A375 (cell line): ENCODE data around the gene STK11IP. TPM values are rescaled to one million over a fixed set of nuclear protein-coding genes. Genes with fewer than 3 reads are reported as not detected.

Source experiments
- small RNA-seq: library from RNA; depleted of rRNA; stranded (forward); fragments of <200 nt; gene quantifications from one replicate; pipeline ENCODE3, GENCODE V24; 2014
- total RNA-seq: library from RNA; depleted of rRNA; stranded (reverse); fragments of >200 nt; shearing (Covaris generic); gene quantifications from 2 replicates; pipeline ENCODE4 v1.2.3, GENCODE V29; 2014; rRNA removed

The STK11IP gene, protein sequence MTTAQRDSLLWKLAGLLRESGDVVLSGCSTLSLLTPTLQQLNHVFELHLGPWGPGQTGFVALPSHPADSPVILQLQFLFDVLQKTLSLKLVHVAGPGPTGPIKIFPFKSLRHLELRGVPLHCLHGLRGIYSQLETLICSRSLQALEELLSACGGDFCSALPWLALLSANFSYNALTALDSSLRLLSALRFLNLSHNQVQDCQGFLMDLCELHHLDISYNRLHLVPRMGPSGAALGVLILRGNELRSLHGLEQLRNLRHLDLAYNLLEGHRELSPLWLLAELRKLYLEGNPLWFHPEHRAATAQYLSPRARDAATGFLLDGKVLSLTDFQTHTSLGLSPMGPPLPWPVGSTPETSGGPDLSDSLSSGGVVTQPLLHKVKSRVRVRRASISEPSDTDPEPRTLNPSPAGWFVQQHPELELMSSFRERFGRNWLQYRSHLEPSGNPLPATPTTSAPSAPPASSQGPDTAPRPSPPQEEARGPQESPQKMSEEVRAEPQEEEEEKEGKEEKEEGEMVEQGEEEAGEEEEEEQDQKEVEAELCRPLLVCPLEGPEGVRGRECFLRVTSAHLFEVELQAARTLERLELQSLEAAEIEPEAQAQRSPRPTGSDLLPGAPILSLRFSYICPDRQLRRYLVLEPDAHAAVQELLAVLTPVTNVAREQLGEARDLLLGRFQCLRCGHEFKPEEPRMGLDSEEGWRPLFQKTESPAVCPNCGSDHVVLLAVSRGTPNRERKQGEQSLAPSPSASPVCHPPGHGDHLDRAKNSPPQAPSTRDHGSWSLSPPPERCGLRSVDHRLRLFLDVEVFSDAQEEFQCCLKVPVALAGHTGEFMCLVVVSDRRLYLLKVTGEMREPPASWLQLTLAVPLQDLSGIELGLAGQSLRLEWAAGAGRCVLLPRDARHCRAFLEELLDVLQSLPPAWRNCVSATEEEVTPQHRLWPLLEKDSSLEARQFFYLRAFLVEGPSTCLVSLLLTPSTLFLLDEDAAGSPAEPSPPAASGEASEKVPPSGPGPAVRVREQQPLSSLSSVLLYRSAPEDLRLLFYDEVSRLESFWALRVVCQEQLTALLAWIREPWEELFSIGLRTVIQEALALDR
- 26.5 and 31.3 TPM in 2 replicates for total RNA-seq

DNA sequence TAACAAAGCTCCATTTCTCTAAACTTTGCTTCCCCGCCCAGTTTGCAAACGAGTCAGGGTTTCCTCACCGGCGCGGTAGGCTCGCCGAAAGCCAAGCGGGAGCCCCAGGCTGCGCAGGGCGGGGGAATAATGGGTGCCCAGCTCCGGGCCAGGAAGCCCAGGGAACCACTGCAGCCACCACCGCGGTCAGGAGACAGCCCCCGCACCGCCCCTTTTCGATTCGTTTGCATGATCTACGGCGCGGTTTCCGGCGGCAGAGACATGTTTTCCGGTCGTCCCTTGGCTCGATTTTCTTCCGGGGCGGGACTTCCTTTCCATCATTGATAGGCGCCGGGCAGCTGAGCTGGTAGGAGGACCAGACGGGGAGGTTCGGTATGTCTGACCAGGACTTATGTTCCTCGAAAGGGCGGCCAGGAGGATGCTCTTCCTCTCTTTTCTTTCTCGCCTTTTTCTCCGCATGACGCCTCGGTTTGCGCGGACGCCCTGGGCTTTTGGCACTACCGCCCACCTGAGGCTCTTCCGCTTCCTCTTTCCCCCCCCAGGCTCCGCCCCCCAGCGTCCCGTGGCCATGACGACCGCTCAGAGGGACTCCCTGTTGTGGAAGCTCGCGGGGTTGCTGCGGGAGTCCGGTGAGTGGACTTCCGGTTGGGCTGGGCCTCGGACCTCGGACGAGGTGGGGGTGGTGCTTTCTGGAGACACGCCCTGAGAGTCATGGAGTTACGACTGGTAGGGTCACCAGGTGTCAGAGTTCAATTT lies at the start of gene STK11IP:
Gene STK11IP, plus strand, starts transcription at position 306 of the 756 bp plus-strand sequence. Its CDS starts 263 bp downstream, at position 569.

DNA sequence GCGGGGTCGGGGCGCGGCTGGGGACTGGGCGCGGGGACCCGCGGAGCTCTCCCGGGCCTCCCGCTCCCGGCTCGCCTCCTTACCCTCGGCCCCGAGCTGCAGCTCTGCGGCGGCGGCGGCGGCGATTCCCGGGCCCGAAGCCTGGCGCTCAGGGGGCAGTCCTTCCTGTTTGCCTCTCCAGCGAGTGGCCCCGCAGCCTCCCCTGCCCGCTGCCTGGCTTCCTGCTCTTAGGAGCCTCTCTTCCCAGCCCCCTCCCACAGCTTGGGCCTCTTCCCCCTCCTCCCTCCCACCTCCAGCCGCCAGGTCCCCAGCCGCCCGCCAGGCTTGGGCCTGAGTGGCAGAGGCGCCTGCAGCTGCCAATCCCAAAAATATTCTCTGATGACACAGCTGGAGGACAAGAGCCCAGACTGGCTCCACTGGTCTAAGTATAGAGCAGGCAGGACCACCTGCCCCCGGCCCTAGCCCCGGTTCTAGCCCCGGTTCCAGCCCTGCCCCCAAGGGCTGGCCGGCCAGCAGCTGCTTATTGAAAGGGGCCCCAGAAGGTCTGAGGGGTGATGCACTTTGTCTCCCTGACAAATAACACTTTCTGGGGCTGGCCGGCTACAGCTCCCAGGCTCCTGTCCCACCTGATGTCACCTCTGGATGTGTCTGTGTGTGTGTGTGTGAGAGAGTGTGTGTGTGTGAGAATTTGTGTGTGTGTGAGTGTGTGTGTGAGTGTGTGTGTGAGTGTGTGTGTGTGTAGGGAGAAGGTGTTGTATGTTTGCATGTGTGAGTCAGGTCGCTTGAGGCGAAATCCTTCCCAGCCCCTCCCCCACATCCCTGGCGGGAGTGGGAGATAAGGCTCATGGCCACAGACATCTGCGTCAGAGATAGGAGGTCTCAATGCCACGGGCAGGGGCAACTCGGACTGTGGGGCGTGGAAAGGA lies 26.1 kb upstream of the STK11IP start, which contains the start of gene OBSL1:
Gene OBSL1, minus strand, starts transcription at position 229 of the 926 bp plus-strand sequence. CDS start 307 bp downstream, outside the sequence.

DNA sequence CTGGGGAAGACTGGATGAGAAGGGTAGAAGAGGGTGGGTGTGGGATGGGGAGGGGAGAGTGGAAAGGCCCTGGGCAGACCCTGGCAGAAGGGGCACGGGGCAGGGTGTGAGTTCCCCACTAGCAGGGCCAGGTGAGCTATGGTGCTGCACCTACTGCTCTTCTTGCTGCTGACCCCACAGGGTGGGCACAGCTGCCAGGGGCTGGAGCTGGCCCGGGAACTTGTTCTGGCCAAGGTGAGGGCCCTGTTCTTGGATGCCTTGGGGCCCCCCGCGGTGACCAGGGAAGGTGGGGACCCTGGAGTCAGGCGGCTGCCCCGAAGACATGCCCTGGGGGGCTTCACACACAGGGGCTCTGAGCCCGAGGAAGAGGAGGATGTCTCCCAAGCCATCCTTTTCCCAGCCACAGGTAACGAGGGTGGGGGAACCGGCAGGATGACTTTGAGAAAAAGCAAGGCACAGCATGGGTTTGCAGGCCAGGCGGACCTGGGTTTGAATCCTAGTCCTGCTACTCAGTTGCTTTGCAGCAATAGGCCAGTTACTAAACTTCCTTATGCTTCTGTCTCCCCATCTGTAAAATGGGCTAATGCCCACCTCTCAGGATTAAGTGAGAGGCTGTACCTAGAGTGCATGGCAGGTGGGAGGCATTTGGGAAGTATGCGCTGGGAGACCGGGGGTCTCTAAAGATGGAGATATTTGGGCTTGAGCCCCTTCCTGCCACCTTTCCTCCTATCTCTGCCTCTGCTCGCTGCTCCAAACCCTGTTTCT lies 25.2 kb upstream of the STK11IP start, which contains the start of gene INHA:
Gene INHA, plus strand, starts transcription at position 74 of the 765 bp plus-strand sequence. Its CDS starts 65 bp downstream, at position 139.

DNA sequence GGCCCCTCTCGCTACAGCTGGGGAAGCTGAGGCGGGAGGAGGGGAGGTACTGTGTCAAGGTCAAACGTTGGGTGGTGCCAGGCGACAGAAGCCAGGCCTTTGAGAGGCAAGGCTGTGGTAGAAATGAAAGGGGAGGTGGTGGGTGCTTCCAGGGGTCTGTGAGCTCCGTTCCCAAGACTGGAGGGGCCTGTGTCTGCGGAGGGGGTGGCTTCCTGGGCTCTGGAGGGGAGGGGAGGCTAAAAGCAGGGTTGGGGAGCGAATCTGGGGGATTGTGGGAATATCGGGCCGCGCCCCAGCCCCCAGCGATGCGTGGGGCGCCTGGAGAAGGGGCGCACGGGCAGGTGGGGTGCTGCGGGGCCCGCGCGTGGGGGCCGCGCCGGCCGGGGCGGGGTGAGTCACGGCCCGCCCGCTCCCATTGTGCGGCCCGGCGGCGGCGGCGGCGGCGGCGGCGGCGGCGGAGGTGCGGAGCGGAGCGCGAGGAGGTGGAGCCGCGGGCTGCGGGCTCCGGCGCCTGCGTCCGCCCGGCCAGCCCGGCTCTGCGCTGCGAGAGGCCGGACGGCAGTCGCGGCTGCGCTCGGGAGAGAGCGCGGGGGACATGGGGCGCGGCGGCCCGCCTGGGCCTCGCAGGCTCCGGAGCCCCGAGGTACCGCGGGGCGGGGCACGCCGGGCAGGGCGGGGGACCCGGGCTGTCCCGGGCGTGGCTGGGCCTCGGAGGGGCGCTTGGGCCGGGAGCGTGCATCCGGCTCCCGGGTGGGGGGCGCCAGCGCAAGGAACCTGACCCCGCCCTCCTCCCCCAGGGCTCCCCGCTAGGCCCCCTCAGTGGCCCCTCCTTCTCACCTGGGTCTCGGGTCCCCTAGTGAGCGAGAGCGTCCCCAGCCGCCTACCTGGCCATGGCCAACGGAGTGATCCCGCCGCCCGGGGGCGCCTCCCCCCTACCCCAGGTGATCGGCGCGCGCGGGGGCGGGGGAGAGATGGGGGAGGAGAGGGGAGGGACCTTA lies 29.7 kb downstream of the STK11IP start, which contains the start of gene SLC4A3:
Gene SLC4A3, plus strand, starts transcription at position 528 of the 998 bp plus-strand sequence. Its CDS starts 363 bp downstream, at position 891.

Small RNA genes lying within 50 kb of the gene (small RNA-seq; reads per million reads assigned to genes)
- gene MIR3132 (not detected), gene RN7SKP213 (0.29 reads per million)

Other genes starting within 250 kb of the STK11IP start
- 33.4 and 47.8 TPM in 2 replicates for gene DNPEP, start 209.9 kb upstream of the STK11IP start, total RNA-seq
- gene DES, start 179.5 kb upstream of the STK11IP start, total RNA-seq, result not detected in 2 replicates
- 8.8 and 14.3 TPM in 2 replicates for gene SPEG, start 163.0 kb upstream of the STK11IP start, total RNA-seq
- 21.9 and 27.4 TPM in 2 replicates for gene GMPPA, start 99.0 kb upstream of the STK11IP start, total RNA-seq
- gene ASIC4, start 83.4 kb upstream of the STK11IP start, total RNA-seq, result 0.11 and 0.15 TPM in 2 replicates
- gene CHPF, start 54.0 kb upstream of the STK11IP start, total RNA-seq, result 106 and 121 TPM in 2 replicates
- gene TMEM198, start 53.8 kb upstream of the STK11IP start, total RNA-seq, result 4.2 and 4.3 TPM in 2 replicates
- gene OBSL1, start 26.3 kb upstream of the STK11IP start, total RNA-seq, result 98.6 and 102 TPM in 2 replicates
- 0.83 and 1.7 TPM in 2 replicates for gene INHA, start 25.5 kb upstream of the STK11IP start, total RNA-seq
- gene SLC4A3, start 29.8 kb downstream of the STK11IP start, total RNA-seq, result 6.8 and 9.2 TPM in 2 replicates